Osteoblast (primary cell): ENCODE data around the gene STYXL2. TPM values are rescaled to one million over a fixed set of nuclear protein-coding genes. Genes with fewer than 3 reads are reported as not detected.

ENCODE experiments used
- DNase-seq: peaks from one replicate; pipeline ENCODE4 v3.0.0; 2011; ENCODE audit warnings: low spot score, mixed read lengths; ENCODE audit not compliant: insufficient read length; ENCODE audit errors: missing footprints
- H2AFZ ChIP-seq: 2 replicates; pipeline ENCODE4 v1.6.0; 2011; ENCODE audit warnings: mild to moderate bottlenecking, low read length
- H3K27ac ChIP-seq: 2 replicates; pipeline ENCODE4 v1.5.1; 2011; ENCODE audit warnings: mild to moderate bottlenecking, low read depth, low read length, moderate library complexity
- H3K27me3 ChIP-seq: 2 replicates; pipeline ENCODE4 v1.6.0; 2012; ENCODE audit warnings: mild to moderate bottlenecking, control low read depth, inconsistent platforms, low read length, moderate library complexity; ENCODE audit not compliant: insufficient read depth
- H3K36me3 ChIP-seq: 2 replicates; pipeline ENCODE4 v1.5.1; 2011; ENCODE audit warnings: mild to moderate bottlenecking, low read length, control low read depth, moderate library complexity; ENCODE audit not compliant: insufficient read depth
- H3K4me1 ChIP-seq: 2 replicates; pipeline ENCODE4 v1.5.1; 2011; ENCODE audit warnings: mild to moderate bottlenecking, low read length, control low read depth, moderate library complexity; ENCODE audit not compliant: insufficient read depth
- H3K4me2 ChIP-seq: 2 replicates; pipeline ENCODE4 v1.6.0; 2011; ENCODE audit warnings: mild to moderate bottlenecking, low read length; ENCODE audit not compliant: insufficient read depth
- H3K4me3 ChIP-seq: fragments of 200-600 bp; sonication (generic); 3 replicates; pipeline ENCODE4 v1.5.1; 2012; ENCODE audit warnings: mild to moderate bottlenecking, low read length, inconsistent platforms; ENCODE audit not compliant: insufficient read depth
- H3K79me2 ChIP-seq: 2 replicates; pipeline ENCODE4 v1.6.0; 2012; ENCODE audit warnings: mild to moderate bottlenecking, low read length, control low read depth, inconsistent platforms; ENCODE audit not compliant: insufficient read depth
- H3K9me3 ChIP-seq: 2 replicates; pipeline ENCODE4 v1.5.1; 2011; ENCODE audit warnings: low read depth, low read length, control low read depth
- H4K20me1 ChIP-seq: 2 replicates; pipeline ENCODE4 v1.6.0; 2012; ENCODE audit warnings: mild to moderate bottlenecking, low read length, control low read depth; ENCODE audit not compliant: insufficient read depth
- total RNA-seq: library from RNA; depleted of rRNA; stranded (reverse); fragments of >200 nt; gene quantifications from 2 replicates; pipeline ENCODE4 v1.2.3, GENCODE V29; 2012
- TF ChIP-seq, protein P1 (sequence below): IDR thresholded peaks from 2 replicates; pipeline ENCODE4 v1.5.1; 2011; ENCODE audit warnings: mild to moderate bottlenecking, low read depth, low read length, moderate library complexity; ENCODE audit errors: extremely low read depth

Gene STYXL2
- total RNA-seq, 1 donor: not detected

DNA sequence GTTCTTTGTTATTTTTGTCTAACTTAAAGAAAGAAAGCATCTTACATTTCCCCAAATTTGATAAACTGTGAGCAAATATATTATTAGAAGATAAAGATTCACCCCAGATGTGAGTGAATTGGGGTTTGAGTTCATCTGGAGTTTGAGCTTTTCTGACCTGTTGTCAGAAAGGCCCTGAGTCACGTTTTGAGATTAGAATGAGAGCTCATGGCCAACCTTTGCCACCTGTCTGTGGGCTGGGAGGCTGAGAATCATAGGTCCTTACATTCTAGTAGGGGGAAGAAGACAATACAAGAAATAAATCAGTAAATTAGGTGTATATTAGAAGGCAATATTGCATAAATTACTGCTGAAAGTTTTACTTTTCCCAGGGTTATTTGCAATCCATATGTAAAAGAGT, 22.3 kb downstream of the STYXL2 start:
- no peak for DNase-seq
- Histone ChIP-seq H3K79me2 (no peaks in the 10 kb centered on the region), H3K9me3 (no peaks in the 10 kb centered on the region), H3K27me3 (peaks cover 3% of the 10 kb centered on the region), H3K36me3 (no peaks in the 10 kb centered on the region), H3K4me3 (no peak overlapping the region), H2AFZ (no peak overlapping the region), H3K4me1 (no peaks in the 10 kb centered on the region), H3K4me2 (no peak overlapping the region), H4K20me1 (no peaks in the 10 kb centered on the region), H3K27ac (no peak overlapping the region)
- TF ChIP-seq, protein P1, sequence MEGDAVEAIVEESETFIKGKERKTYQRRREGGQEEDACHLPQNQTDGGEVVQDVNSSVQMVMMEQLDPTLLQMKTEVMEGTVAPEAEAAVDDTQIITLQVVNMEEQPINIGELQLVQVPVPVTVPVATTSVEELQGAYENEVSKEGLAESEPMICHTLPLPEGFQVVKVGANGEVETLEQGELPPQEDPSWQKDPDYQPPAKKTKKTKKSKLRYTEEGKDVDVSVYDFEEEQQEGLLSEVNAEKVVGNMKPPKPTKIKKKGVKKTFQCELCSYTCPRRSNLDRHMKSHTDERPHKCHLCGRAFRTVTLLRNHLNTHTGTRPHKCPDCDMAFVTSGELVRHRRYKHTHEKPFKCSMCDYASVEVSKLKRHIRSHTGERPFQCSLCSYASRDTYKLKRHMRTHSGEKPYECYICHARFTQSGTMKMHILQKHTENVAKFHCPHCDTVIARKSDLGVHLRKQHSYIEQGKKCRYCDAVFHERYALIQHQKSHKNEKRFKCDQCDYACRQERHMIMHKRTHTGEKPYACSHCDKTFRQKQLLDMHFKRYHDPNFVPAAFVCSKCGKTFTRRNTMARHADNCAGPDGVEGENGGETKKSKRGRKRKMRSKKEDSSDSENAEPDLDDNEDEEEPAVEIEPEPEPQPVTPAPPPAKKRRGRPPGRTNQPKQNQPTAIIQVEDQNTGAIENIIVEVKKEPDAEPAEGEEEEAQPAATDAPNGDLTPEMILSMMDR: no peak

DNA sequence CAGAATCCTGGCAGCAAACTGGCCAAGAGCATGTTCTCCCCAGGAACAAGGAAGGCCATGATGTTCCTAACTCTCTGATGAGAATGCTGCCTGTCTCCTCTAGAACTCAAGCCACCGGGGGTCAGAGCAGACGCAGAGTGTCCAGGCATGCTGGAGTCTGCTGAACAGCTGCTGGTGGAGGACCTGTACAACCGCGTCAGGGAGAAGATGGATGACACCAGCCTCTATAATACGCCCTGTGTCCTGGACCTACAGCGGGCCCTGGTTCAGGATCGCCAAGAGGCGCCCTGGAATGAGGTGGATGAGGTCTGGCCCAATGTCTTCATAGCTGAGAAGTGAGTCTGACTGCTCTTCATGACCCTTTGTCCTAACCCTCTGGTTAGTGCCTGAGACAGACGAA, 23.4 kb downstream of the STYXL2 start:
- no peak overlapping the region for H2AFZ ChIP-seq
- H3K9me3 ChIP-seq: no peaks in the 10 kb centered on the region
- H3K4me1 ChIP-seq: no peaks in the 10 kb centered on the region
- H3K4me3 ChIP-seq: no peak overlapping the region
- no peak overlapping the region for H3K27ac ChIP-seq
- H3K36me3 ChIP-seq: no peaks in the 10 kb centered on the region
- DNase-seq: no peak
- H3K79me2 ChIP-seq: no peaks in the 10 kb centered on the region
- H4K20me1 ChIP-seq: no peaks in the 10 kb centered on the region
- TF ChIP-seq, protein P1: no peak
- peaks cover 3% of the 10 kb centered on the region for H3K27me3 ChIP-seq
- H3K4me2 ChIP-seq: no peak overlapping the region

DNA sequence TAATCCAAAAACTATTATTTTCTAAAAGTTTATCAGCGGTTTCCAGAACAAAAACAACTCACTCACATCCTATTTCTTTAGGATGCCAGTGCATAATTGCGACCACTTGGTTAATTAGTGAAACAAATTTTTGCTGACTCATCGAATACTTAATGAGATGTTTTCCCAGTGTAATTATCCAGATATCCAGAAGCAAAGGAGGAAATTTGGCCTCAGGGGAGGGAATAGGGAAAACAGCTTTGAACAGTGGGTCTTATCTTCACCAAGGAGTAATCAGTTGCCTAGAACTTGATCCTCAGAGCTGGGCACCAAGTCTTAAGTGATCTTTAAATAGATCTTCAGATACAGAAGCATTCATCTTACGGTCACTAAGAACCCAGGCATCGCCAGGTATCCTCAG, 24.3 kb downstream of the STYXL2 start:
- Histone ChIP-seq H3K27me3 (peaks cover 3% of the 10 kb centered on the region), H4K20me1 (no peaks in the 10 kb centered on the region), H2AFZ (no peak overlapping the region), H3K36me3 (no peaks in the 10 kb centered on the region), H3K4me1 (no peaks in the 10 kb centered on the region), H3K4me2 (no peak overlapping the region), H3K9me3 (no peaks in the 10 kb centered on the region), H3K27ac (no peak overlapping the region), H3K4me3 (no peak overlapping the region), H3K79me2 (no peaks in the 10 kb centered on the region)
- TF ChIP-seq, protein P1: no peak
- no peak for DNase-seq

DNA sequence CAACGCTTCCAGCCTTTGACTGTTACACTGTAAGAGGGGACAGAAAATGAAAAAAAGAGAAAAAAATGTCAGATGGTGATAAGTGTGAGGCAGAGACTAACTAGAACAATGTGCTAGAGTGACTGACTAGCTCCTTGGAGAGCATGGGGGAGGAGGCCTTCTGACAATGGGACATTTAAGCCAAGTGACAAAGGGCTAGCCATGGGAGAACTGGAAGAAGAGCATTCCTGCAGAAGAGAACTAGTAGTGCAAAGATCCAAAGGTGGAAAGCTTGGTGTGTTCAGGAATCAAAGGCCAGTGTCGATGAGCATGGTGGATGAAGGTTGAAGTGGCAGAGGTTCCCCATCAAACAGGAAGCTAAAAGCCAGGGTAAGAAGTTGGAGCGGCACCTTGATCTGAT, 25.8 kb downstream of the STYXL2 start:
- no peaks in the 10 kb centered on the region for H3K79me2 ChIP-seq
- DNase-seq: no peak
- no peak overlapping the region for H3K27ac ChIP-seq
- H3K27me3 ChIP-seq: peaks cover 3% of the 10 kb centered on the region
- no peaks in the 10 kb centered on the region for H4K20me1 ChIP-seq
- no peaks in the 10 kb centered on the region for H3K4me1 ChIP-seq
- no peak overlapping the region for H3K4me2 ChIP-seq
- TF ChIP-seq, protein P1: no peak
- no peaks in the 10 kb centered on the region for H3K36me3 ChIP-seq
- H3K9me3 ChIP-seq: no peaks in the 10 kb centered on the region
- H3K4me3 ChIP-seq: no peak overlapping the region
- H2AFZ ChIP-seq: no peak overlapping the region
